Activated CD4-positive, alpha-beta T cell treated with anti-CD3 and anti-CD28 coated beads, Interleukin-2, Interleukin-4, amounts not matched to agents 100 ng/mL and 50 ng/mL, durations not matched to agents 16 hours and 8 hours (primary cell): Measurements from ENCODE around the gene SPC24.
"Not testable (repeated sequence)": the region's sequence is repeated elsewhere in the genome, so short reads cannot be mapped to it uniquely, and the experiment has no call there.

Experiments
- DNase-seq: peaks from one replicate; pipeline ENCODE4 v3.0.0-alpha.2; 2020; ENCODE audit warnings: low spot score

SPC24 gene

GRCh38 chr19:11125994-11126685, 29.4 kb downstream of the SPC24 start:
- peak; percentile 72 for DNase-seq

GRCh38 chr19:11124157-11124556, 31.4 kb downstream of the SPC24 start:
- not testable (repeated sequence) for DNase-seq

GRCh38 chr19:11123114-11123513, 32.5 kb downstream of the SPC24 start:
- no peak for DNase-seq

GRCh38 chr19:11121963-11122362, 33.6 kb downstream of the SPC24 start:
- DNase-seq, result not testable (repeated sequence)

- no peak for DNase-seq
Measured at GRCh38 chr19:11116507-11116906, 39.1 kb downstream of the SPC24 start.

- no peak for DNase-seq
Measured at GRCh38 chr19:11115895-11116446, 39.6 kb downstream of the SPC24 start.

GRCh38 chr19:11115042-11115441, 40.5 kb downstream of the SPC24 start:
- no peak for DNase-seq

- DNase-seq, result no peak
Measured at GRCh38 chr19:11113140-11113708, 42.4 kb downstream of the SPC24 start.

- no peak for DNase-seq
Measured at GRCh38 chr19:11111771-11112144, 43.8 kb downstream of the SPC24 start.

- no peak for DNase-seq
Measured at GRCh38 chr19:11111117-11111770, 44.3 kb downstream of the SPC24 start.

- DNase-seq, result no peak
Measured at GRCh38 chr19:11108746-11109145, 46.8 kb downstream of the SPC24 start.

- DNase-seq, result no peak
Measured at GRCh38 chr19:11106477-11106876, 49.1 kb downstream of the SPC24 start.

GRCh38 chr19:11105014-11105636, 50.5 kb downstream of the SPC24 start:
- no peak for DNase-seq

GRCh38 chr19:11103667-11104066, 51.9 kb downstream of the SPC24 start:
- DNase-seq, result not testable (repeated sequence)

- no peak for DNase-seq
Measured at GRCh38 chr19:11102944-11103343, 52.6 kb downstream of the SPC24 start.

GRCh38 chr19:11101057-11101456, 54.5 kb downstream of the SPC24 start:
- no peak for DNase-seq

GRCh38 chr19:11100049-11100448, 55.5 kb downstream of the SPC24 start:
- no peak for DNase-seq

GRCh38 chr19:11098861-11099260, 56.7 kb downstream of the SPC24 start:
- no peak for DNase-seq

- no peak for DNase-seq
Measured at GRCh38 chr19:11098327-11098726, 57.3 kb downstream of the SPC24 start.

GRCh38 chr19:11097367-11097766, 58.2 kb downstream of the SPC24 start:
- DNase-seq, result not testable (repeated sequence)

GRCh38 chr19:11096210-11096841, 59.3 kb downstream of the SPC24 start:
- peak; percentile 60 for DNase-seq
